ENCODE measurements around the gene GMIP. TPM values are rescaled to one million over a fixed set of nuclear protein-coding genes. Genes with fewer than 3 reads are reported as not detected.
"Not testable (repeated sequence)": the region's sequence is repeated elsewhere in the genome, so short reads cannot be mapped to it uniquely, and the experiment has no call there.

The GMIP gene
- total RNA-seq, 4 donors from 2014 or later, result 5.6 to 10.8 (median 8.2) TPM

- Histone ChIP-seq H3K36me3 (no peaks in the 10 kb centered on the region), H3K9me3 (no peaks in the 10 kb centered on the region), H3K27me3 (no peaks in the 10 kb centered on the region), H3K4me1 (no peaks in the 10 kb centered on the region), H3K4me3 (no peak overlapping the region), H3K27ac (no peak overlapping the region)
- TF ChIP-seq, protein P1, sequence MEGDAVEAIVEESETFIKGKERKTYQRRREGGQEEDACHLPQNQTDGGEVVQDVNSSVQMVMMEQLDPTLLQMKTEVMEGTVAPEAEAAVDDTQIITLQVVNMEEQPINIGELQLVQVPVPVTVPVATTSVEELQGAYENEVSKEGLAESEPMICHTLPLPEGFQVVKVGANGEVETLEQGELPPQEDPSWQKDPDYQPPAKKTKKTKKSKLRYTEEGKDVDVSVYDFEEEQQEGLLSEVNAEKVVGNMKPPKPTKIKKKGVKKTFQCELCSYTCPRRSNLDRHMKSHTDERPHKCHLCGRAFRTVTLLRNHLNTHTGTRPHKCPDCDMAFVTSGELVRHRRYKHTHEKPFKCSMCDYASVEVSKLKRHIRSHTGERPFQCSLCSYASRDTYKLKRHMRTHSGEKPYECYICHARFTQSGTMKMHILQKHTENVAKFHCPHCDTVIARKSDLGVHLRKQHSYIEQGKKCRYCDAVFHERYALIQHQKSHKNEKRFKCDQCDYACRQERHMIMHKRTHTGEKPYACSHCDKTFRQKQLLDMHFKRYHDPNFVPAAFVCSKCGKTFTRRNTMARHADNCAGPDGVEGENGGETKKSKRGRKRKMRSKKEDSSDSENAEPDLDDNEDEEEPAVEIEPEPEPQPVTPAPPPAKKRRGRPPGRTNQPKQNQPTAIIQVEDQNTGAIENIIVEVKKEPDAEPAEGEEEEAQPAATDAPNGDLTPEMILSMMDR (IDR thresholded peaks at IDR 0.05), result no peak
- TF ChIP-seq POLR2A (IDR thresholded peaks at IDR 0.05), result no peak
- no peak for DNase-seq
- intact Hi-C loops (cut with DNase I; ENCODE audit: low total_unique reads), result no loop called here
Observed at GRCh38 chr19:19615086-19615485, 28.4 kb downstream of the GMIP start.

DNA sequence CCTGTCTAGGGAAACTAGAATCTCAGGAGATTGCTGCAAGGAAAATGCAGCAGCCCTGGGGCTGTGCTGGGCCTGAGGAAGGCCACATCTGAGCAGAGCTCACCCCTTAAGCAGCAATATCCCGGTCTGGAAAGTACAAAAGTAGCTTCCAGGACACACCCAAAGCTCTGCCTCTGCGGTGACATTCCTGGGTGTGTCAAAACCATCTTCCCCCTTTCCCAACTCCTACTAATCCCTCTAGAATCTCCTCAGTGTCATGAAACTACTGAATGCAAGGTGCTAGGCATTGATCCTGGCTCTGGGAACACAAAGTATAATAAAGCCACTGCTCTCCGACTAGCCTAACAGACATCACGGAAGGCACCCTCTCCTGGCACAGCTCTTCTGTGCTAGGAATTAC is 30.0 kb downstream of the GMIP start:
- Histone ChIP-seq H3K27ac (no peak overlapping the region), H3K27me3 (no peaks in the 10 kb centered on the region), H3K4me1 (no peaks in the 10 kb centered on the region), H3K9me3 (no peaks in the 10 kb centered on the region), H3K4me3 (no peak overlapping the region), H3K36me3 (no peaks in the 10 kb centered on the region)
- intact Hi-C loops (cut with DNase I; ENCODE audit: low total_unique reads), result no loop called here
- no peak for DNase-seq
- no peak for TF ChIP-seq POLR2A (IDR thresholded peaks at IDR 0.05)
- TF ChIP-seq, protein P1 (IDR thresholded peaks at IDR 0.05), result no peak

GRCh38 chr19:19610376-19611202 is 32.9 kb downstream of the GMIP start:
- Histone ChIP-seq H3K4me1 (no peaks in the 10 kb centered on the region), H3K4me3 (no peak overlapping the region)
- intact Hi-C loops (cut with DNase I; ENCODE audit: low total_unique reads), result no loop called here

DNA sequence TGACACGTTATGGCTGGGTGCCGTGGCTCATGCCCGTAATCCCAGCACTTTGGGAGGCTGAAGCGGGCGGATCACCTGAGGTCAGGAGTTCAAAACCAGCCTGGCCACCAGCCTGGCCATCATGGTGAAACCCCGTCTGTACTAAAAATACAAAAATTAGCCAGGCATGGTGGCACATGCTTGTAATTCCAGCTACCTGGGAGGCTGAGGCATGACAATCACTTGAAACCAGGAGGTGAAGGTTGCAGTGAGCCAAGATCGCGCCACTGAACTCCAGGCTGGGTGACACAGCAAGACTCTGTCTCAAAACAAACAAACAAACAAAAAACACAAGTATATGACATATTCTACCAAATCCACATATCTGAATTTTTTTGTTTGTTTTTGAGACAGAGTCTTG is 36.8 kb downstream of the GMIP start:
- H3K27ac ChIP-seq; H3K9me3 ChIP-seq; H3K4me1 ChIP-seq; H3K27me3 ChIP-seq; intact Hi-C loops (cut with DNase I; ENCODE audit: low total_unique reads); DNase-seq; H3K4me3 ChIP-seq; H3K36me3 ChIP-seq: not testable (repeated sequence)

More at GRCh38 chr19:19610376-19611202, 32.9 kb downstream of the GMIP start:
- Histone ChIP-seq H3K36me3 (no peaks in the 10 kb centered on the region), H3K27ac (no peak overlapping the region), H3K9me3 (no peaks in the 10 kb centered on the region), H3K27me3 (no peaks in the 10 kb centered on the region)
- DNase-seq, result no peak
- TF ChIP-seq, protein P1 (IDR thresholded peaks at IDR 0.05), result no peak

DNA sequence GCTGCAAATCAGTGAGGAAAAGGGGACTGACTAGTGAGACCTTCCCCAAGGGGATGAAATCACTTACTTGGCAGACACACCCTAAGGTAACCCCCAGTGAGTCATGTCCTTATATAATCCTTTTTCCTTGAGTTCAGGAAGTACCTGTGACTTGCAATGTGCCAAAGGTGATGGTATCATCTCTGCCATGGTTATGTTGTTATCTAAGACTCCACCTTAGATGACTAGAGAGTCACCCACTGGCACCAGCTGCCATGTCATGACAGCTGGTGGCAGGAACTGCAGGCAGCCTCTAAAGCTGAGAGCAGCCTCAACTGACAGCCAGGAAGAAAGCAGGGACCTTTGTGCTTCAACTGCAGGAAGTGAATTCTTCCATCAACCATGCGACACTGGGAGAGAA is 37.4 kb downstream of the GMIP start:
- Histone ChIP-seq H3K9me3 (no peaks in the 10 kb centered on the region), H3K4me3 (no peak overlapping the region), H3K36me3 (no peaks in the 10 kb centered on the region), H3K27me3 (no peaks in the 10 kb centered on the region), H3K27ac (no peak overlapping the region), H3K4me1 (no peaks in the 10 kb centered on the region)
- TF ChIP-seq, protein P1 (IDR thresholded peaks at IDR 0.05), result no peak
- no peak for TF ChIP-seq POLR2A (IDR thresholded peaks at IDR 0.05)
- intact Hi-C loops (cut with DNase I; ENCODE audit: low total_unique reads), result no loop called here
- DNase-seq, result no peak

All from uterus (tissue), 4 donors.